ENCODE measurements around the gene ARHGAP22.

- no peak for TF ChIP-seq CTCF (IDR thresholded peaks at IDR 0.05)
- TF ChIP-seq POLR2A (IDR thresholded peaks at IDR 0.05), result no peak
These were observed 15.6 kb downstream of the ARHGAP22 start for GRCh38 chr10:48589266-48589665.
